Measurements from ENCODE around the gene TBC1D13.
A peak's percentile ranks its signal among the peaks of the same experiment; 100 is the strongest.

TBC1D13 gene

DNA sequence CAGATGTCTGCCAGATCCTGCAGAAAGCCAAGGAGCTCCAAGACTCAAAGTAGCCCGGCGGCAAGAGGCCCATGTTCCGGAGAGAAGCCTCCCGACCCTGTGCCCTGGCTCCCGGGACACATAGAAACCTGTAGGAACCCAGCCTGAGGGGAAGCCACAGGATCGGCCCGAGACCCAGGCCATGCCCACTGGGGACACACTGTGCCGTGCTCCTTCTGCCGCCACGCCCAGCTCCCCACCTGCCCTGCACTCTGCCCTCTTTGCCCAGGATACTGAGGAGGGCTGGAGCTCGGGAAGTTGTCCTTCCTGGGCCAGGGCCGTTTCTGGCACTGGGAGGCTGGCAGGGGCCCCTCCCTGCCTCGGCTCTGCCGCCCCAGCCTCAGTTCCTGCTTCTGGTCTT, 20.8 kb downstream of the TBC1D13 start:
- H3K4me3 Mint-ChIP-seq: no peak overlapping the region
- no peak for ATAC-seq
- no peak overlapping the region for H3K27ac Mint-ChIP-seq
- H3K9me3 Mint-ChIP-seq: no peaks in the 10 kb centered on the region
- no peaks in the 10 kb centered on the region for H3K4me1 Mint-ChIP-seq
- H3K27me3 Mint-ChIP-seq: no peaks in the 10 kb centered on the region
- no peak for DNase-seq

DNA sequence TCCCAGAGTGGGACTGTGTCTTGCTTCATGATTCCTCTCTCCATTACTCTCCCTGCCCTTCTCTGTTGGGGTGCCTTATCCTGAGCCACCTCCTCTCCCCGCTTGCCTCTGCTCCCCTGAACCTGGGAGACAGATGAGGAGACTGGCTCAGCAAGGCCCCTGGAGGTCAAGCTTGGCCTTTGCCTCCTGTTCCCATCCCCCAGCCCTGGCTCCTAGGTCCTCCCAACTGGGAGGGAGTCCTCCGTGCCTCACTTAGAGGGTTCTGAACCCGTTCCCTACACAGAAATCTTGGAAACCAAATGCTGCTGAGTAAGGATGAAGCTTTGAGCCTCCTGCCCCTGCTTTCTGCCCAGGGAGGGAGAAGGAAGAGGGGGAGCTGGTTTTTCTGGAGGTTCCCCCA, 21.5 kb downstream of the TBC1D13 start:
- no peak overlapping the region for H3K27ac Mint-ChIP-seq

DNA sequence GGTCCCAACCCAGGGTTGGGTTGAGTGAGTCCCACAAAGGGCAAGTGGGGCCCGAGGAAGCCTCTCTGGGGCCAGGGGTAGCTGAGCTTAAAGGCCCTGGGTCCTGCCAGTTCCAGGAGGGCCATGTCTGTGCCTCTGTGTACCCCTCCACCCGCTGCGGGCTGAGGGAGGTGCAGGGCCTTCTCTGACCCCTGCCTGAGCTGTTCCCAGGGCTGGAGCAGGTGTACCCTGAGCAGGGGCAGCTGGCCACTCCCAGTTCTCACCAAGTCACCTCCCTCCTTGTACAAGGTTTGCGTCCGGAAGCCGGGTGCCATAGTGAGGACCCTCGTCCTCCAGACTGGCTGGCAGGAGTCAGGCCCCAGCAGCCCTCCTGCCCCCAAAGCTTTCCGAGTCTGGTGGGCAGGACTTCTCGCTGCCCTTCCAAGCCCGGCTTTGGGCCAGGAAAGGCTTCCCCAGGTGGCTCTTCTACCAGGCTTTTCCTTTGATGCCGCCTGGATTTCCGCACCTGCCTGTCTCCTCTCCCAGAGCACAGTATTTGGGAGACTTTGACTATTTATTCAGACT, 22.1 kb downstream of the TBC1D13 start:
- ATAC-seq (no peak), DNase-seq (no peak)
- Mint-ChIP-seq H3K4me1 (no peaks in the 10 kb centered on the region), H3K27me3 (no peaks in the 10 kb centered on the region), H3K9me3 (no peaks in the 10 kb centered on the region), H3K4me3 (no peak overlapping the region), H3K27ac (no peak overlapping the region)

More for the DNA sequence above, 21.5 kb downstream of the TBC1D13 start:
- Mint-ChIP-seq H3K4me3 (no peak overlapping the region), H3K9me3 (no peaks in the 10 kb centered on the region), H3K4me1 (no peaks in the 10 kb centered on the region), H3K27me3 (no peaks in the 10 kb centered on the region)
- DNase-seq (no peak), ATAC-seq (no peak)

DNA sequence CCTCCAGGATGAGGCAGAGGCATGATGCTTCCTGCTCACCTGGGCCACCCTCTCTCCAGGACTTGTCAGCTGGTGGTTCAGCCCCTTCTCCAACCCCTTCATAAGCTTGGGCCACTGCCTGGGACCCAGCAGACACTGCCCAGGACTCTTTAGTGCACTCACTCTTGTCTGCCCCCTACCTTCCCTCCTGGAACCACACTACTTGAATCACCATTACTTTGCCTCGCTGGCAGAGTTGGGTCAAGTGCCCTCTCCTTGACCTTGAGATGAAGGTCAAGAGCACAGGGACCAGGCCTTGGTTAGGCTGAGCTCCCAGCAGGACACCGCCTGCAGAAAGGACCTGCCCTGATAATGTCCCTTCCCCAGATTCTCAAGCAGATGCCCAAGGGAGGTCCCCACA, 22.8 kb downstream of the TBC1D13 start:
- Mint-ChIP-seq H3K27me3 (no peaks in the 10 kb centered on the region), H3K4me3 (no peak overlapping the region), H3K4me1 (no peaks in the 10 kb centered on the region), H3K27ac (no peak overlapping the region), H3K9me3 (no peaks in the 10 kb centered on the region)
- DNase-seq: no peak
- ATAC-seq: no peak

DNA sequence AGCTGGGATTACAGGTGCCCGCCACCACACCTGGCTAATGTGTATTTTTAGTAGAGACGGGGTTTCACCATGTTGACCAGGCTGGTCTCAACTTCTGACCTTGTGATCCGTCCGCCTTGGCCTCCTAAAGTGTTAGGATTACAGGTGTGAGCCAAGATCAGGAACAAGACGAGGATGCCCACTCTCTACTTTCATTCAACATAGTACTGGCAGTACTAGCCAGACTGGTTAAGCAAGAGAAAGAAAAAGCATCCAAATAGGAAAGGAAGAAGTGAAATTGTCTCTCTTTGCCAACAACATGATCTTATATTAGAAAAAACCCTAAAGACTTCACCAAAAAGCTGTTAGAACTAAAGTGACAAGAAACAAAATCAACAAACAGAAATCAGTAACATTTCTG, 23.8 kb downstream of the TBC1D13 start:
- Mint-ChIP-seq H3K4me1 (no peaks in the 10 kb centered on the region), H3K27ac (peak overlapping the region in 1 of 2 donors; percentile 79), H3K4me3 (no peak overlapping the region), H3K27me3 (no peaks in the 10 kb centered on the region), H3K9me3 (no peaks in the 10 kb centered on the region)
- no peak for ATAC-seq
- no peak for DNase-seq

DNA sequence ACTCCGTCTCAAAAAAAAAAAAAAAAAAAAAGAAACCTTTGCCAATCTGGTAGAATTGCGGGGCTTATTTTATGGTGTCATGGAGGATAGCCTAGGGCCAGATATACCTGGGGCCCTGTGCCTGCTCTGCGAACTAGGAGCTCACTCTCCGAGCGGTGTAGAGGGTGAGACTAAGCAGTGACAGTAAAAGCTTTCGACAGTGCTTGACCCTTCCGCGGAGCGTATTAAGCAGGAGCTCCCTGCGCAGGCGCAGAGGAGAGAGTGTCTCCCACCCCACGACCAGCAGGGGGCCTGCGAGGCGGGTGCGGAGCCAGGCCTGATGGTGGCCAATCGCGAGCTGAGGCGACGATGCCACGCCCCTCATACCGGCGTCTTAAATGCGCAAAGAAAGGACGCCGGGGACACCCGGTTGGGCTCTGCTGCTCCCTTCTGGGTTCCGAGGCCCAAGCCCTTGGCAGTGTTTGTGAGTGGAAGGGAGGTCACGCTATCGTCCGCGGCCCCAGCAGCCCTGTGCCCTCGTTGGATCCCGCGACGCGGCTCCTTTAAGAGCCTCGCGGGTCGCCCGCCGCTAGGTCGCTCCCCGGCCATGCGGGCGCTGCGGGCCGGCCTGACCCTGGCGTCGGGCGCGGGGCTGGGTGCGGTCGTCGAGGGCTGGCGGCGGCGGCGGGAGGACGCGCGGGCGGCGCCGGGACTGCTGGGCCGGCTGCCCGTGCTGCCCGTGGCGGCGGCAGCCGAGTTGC, 31.2 kb downstream of the TBC1D13 start, which contains the start of gene ENDOG:
Gene ENDOG, plus strand, starts transcription at position 402 of the 740 bp plus-strand sequence. Its CDS starts 185 bp downstream, at position 587.
- ATAC-seq: peak; percentile 93
- peak; percentile 98 to 99 for DNase-seq

DNA sequence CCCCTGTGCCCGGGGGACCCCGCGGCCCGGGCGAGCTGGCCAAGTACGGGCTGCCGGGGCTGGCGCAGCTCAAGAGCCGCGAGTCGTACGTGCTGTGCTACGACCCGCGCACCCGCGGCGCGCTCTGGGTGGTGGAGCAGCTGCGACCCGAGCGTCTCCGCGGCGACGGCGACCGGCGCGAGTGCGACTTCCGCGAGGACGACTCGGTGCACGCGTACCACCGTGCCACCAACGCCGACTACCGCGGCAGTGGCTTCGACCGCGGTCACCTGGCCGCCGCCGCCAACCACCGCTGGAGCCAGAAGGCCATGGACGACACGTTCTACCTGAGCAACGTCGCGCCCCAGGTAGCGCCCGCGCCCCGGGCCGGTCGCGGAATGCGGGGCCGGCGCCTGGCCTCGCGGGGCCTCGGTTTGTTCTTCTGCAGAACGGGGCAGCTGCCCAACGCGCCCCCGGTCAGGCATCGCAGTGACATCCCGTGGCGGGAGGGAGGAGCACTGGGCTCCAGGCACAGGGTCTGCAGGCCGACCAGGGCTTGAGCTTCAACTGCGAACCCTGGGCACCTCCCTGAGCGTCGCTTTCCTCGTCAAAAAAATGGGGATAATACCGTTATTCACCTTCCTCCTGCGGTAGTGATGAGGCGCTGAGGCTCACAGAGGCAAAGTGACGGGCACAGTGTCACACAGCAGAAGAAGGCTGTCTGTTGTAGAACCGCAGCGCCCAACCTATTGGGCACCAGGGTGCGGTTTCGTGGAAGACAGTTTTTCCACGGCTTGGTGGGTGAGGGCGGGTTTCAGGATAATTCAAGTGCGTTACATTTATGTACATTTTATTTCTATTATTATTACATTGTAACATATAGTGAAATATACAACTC, 32.0 kb downstream of the TBC1D13 start:
- no peaks in the 10 kb centered on the region for H3K27me3 Mint-ChIP-seq
- peaks cover 32% of the 10 kb centered on the region for H3K4me1 Mint-ChIP-seq
- H3K27ac Mint-ChIP-seq: peak overlapping the region in 1 of 2 donors; percentile 89
- DNase-seq (peak; percentile 19 to 44), ATAC-seq (peak; percentile 61)
- no peaks in the 10 kb centered on the region for H3K9me3 Mint-ChIP-seq
- peak overlapping the region; percentile 72 to 78 for H3K4me3 Mint-ChIP-seq

More for the DNA sequence above, 31.2 kb downstream of the TBC1D13 start, which contains the start of gene ENDOG:
- no peaks in the 10 kb centered on the region for H3K9me3 Mint-ChIP-seq
- no peaks in the 10 kb centered on the region for H3K27me3 Mint-ChIP-seq
- H3K4me3 Mint-ChIP-seq: peak within 1 kb of the TSS; percentile 80 to 86
- H3K4me1 Mint-ChIP-seq: peaks cover 32% of the 10 kb centered on the region
- H3K27ac Mint-ChIP-seq: peak within 1 kb of the TSS; percentile 69 to 95

DNA sequence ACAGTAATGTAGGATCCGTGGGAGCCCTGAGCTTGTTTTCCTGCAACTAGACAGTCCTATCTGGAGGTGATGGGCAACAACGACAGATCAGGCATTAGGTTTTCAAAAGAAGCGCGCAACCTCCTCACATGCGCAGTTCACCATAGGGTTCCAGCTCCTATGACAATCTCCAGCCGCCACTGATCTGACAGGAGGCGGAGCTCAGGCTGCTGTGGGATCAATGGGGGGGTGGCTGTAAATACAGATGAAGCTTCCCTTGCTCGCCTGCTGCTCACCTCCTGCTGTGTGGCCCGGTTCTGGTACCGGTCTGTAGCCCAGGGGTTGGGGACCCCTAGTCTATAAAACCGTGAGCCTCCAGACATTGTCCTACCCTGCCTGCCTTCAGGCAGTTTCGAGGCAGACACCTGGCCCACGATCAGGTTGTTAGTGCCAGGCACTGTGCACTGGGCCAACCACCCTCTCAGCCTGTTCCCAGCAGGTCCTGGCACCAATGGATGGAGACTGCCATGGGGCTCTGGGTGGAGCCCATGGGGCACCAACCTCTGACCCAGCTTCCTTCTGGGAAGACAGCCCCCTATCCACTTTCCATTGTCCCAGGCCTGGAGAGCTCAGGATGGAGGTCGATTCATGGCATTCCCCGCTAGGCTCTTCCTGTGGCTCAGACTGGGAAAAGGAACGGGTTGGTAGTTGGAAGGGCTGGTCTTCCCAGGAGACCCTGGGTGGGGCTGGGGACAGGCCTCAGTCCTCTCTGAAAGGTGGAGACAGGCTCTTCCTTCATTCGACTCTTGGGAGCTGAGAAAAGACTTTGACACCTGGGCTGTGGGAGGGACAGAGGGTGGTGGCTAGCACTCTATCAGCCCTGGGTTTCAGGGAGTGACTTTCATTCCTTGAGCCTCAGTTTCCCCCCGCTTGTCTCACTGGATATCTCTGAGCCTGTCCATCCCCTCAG, 32.9 kb downstream of the TBC1D13 start:
- H3K27me3 Mint-ChIP-seq: no peaks in the 10 kb centered on the region
- H3K9me3 Mint-ChIP-seq: no peaks in the 10 kb centered on the region
- no peak for DNase-seq
- ATAC-seq: no peak
- peak overlapping the region in 1 of 2 donors; percentile 89 for H3K27ac Mint-ChIP-seq
- peaks cover 32% of the 10 kb centered on the region for H3K4me1 Mint-ChIP-seq
- H3K4me3 Mint-ChIP-seq: peak overlapping the region; percentile 59 to 78

DNA sequence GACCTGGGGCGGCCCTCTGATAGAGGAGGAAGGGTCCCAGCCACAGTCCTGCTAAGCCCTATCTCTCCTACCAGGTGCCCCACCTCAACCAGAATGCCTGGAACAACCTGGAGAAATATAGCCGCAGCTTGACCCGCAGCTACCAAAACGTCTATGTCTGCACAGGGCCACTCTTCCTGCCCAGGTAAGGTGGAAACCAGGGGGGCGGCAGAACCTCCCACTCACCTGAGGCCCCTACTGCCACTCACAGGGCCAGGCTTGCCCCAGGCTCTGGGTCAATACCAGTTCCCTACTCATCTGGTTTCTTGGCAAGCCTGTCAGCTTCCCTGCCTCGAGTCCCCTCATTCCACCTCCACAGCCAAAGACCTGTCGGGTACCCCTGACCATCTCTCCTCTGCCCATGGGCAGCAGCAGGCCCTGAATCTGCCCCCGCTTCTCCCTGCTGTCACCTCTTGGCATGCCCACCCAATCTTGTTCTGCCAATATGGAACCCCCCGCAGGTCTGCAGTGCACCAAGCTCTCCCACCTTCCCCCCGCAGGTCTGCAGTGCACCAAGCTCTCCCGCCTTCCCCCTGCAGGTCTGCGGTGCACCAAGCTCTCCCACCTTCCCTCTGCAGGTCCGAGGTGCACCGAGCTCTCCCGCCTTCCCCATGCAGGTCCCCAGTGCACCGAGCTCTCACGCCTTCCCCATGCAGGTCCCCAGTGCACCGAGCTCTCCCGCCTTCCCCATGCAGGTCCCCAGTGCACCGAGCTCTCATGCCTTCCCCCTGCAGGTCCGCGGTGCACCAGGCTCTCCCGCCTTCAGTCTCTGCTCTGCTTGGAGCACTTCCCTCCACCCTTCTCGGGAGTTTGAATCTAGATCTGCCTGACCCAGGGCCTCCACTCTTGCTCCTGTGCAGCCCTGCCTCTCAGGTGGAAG, 33.9 kb downstream of the TBC1D13 start:
- Mint-ChIP-seq H3K4me3 (no peak overlapping the region), H3K27ac (peak overlapping the region in 1 of 2 donors; percentile 79), H3K27me3 (no peaks in the 10 kb centered on the region), H3K4me1 (peaks cover 32% of the 10 kb centered on the region), H3K9me3 (no peaks in the 10 kb centered on the region)
- DNase-seq (no peak), ATAC-seq (no peak)

DNA sequence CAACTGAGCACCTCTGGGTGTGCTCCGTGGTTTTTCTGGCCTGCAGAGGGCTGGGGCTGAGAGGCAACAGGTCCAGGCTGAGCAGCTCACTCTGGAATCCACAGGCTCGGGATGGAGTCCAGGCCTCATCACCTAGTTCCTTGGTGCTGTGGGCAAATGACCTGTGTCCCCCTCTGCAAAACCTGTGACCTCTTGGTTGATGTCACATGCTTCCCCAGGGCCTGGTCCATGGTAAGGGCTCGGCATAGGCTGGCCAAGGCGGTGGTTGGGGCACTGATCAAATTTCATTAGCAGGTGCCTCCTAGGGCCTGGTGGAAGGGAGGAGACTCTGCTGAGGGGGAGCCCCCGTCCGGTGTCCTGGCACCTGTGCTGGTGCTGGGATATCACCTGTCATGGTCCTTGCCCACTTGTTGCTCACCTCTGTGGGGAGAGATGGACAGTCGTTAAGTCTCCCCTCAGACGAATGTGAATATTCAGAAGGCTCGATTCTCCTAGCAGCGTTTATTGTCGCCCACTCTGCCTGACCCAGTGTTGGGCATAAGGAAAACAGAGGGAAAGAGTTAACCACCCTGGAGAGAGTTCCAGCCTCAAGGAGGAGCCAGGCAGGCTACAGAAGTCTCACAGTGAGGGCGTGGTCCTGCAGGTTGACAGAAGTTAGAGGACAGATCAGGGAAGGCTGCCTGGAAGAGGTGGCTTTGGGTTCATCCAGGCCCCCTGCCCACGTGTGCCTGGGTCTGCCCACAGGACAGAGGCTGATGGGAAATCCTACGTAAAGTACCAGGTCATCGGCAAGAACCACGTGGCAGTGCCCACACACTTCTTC, 34.7 kb downstream of the TBC1D13 start:
- Mint-ChIP-seq H3K27me3 (no peaks in the 10 kb centered on the region), H3K4me1 (peaks cover 37% of the 10 kb centered on the region), H3K4me3 (no peak overlapping the region), H3K9me3 (no peaks in the 10 kb centered on the region), H3K27ac (peak overlapping the region in 1 of 2 donors; percentile 15)
- ATAC-seq: no peak
- DNase-seq: no peak

DNA sequence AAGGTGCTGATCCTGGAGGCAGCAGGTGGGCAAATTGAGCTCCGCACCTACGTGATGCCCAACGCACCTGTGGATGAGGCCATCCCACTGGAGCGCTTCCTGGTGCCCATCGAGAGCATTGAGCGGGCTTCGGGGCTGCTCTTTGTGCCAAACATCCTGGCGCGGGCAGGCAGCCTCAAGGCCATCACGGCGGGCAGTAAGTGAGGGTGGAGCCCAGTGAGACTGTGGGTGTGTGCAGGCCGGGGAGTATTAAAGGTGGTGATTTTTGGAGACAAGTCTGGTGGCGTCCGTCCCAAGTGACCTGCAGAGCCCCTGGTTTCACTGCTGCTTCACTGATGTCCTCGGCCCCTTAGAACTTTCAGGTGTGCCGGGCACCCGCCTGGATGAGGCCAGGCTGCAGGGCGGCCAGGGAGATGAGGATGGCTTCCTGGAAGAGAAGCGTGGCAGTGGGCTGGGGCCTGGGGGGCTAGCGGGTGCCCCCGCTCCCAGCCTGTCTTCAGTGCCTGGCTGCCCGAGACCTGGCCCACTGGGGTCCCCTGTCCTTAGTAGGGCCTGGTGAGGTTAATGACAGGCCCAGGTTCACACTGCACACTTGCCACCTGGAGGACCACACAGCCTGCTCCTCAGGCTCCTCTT, 35.5 kb downstream of the TBC1D13 start:
- no peak for DNase-seq
- H3K9me3 Mint-ChIP-seq: no peaks in the 10 kb centered on the region

DNA sequence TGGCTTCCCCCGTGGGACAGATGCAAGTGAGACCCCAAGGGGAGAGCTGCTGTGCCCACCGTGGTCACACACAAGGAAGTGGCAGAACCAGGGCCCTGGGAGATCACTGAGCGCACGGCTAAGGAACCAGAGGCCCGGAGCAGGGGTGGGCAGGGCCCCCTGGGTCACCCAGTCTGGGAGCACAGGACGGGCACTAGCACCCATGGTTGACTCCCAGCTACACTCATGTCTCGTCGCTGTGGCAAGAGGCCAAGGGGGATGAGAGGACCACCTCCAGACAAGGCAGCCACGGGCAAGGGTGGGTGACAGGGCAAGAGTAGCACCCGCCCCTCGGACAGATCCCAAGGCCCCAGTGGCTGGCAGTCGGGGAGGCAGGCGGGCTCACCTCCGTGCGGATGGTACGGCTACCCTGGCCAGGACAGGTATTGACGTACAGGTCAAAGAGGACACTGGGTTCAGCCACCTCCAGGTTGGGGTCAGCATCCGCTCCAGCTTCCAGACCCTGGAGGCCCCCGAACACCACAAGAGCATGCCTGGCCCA, 36.4 kb downstream of the TBC1D13 start:
- ATAC-seq: no peak
- H3K27ac Mint-ChIP-seq: peak overlapping the region in 1 of 2 donors; percentile 63
- H3K27me3 Mint-ChIP-seq: no peaks in the 10 kb centered on the region
- no peak overlapping the region for H3K4me3 Mint-ChIP-seq
- no peak for DNase-seq
- peaks cover 53% of the 10 kb centered on the region for H3K4me1 Mint-ChIP-seq
- H3K9me3 Mint-ChIP-seq: no peaks in the 10 kb centered on the region

More for the DNA sequence above, 35.5 kb downstream of the TBC1D13 start:
- no peak for ATAC-seq
- no peaks in the 10 kb centered on the region for H3K27me3 Mint-ChIP-seq
- no peak overlapping the region for H3K4me3 Mint-ChIP-seq
- peaks cover 44% of the 10 kb centered on the region for H3K4me1 Mint-ChIP-seq
- H3K27ac Mint-ChIP-seq: peak overlapping the region in 1 of 2 donors; percentile 15

Data from stimulated activated naive CD8-positive, alpha-beta T cell treated with anti-CD3 and anti-CD28 coated beads, Interleukin-15, amount 100 ng/mL, for 72 hours (primary cell).